Measurements from ENCODE around the gene SERPINB11.
"Not testable (repeated sequence)": the region's sequence is repeated elsewhere in the genome, so short reads cannot be mapped to it uniquely, and the experiment has no call there.

The SERPINB11 gene, protein sequence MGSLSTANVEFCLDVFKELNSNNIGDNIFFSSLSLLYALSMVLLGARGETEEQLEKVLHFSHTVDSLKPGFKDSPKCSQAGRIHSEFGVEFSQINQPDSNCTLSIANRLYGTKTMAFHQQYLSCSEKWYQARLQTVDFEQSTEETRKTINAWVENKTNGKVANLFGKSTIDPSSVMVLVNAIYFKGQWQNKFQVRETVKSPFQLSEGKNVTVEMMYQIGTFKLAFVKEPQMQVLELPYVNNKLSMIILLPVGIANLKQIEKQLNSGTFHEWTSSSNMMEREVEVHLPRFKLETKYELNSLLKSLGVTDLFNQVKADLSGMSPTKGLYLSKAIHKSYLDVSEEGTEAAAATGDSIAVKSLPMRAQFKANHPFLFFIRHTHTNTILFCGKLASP

DNA sequence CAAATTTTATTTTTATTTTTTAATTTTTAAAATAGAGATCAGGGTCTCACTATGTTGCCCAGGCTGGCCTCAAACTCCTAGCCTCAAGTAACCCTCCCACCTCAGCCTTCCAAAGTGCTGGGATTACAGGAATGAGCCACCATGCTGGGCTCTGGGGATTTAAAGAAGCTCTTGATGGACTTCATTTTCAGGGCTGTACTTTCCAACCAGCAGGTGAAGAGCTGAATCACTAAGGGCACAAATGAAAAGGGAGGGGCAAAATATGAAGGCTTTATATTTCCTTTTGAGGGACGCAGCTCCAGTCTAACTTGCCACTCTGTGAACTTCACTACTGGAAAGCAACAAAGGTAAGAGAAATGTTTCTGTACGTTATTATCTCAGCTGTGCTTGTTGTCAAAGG, at the start of gene SERPINB11:
SERPINB11 (plus strand) TSS at position 301 of the 400 bp plus-strand sequence. CDS start 7,234 bp downstream, outside the sequence.
- no peaks in the 10 kb centered on the region for H3K79me2 ChIP-seq (ENCODE audit: control insufficient read depth, insufficient read depth, low read length, unreplicated experiment)
- H3K27me3 ChIP-seq (ENCODE audit: insufficient read depth, low read length) = no peaks in the 10 kb centered on the region
- no peak within 1 kb of the TSS for H3K27ac ChIP-seq (ENCODE audit: low read depth, low read length)
- no peak within 1 kb of the TSS for H3K4me3 ChIP-seq (ENCODE audit: low read depth, low read length)
- H3K4me1 ChIP-seq (ENCODE audit: control insufficient read depth, insufficient read depth, low read length, unreplicated experiment) = peaks cover under 1% of the 10 kb centered on the region
- H3K36me3 ChIP-seq (ENCODE audit: insufficient read depth, low read length) = no peaks in the 10 kb centered on the region
- no peak within 1 kb of the TSS for H2AFZ ChIP-seq (ENCODE audit: low read length, unreplicated experiment)

DNA sequence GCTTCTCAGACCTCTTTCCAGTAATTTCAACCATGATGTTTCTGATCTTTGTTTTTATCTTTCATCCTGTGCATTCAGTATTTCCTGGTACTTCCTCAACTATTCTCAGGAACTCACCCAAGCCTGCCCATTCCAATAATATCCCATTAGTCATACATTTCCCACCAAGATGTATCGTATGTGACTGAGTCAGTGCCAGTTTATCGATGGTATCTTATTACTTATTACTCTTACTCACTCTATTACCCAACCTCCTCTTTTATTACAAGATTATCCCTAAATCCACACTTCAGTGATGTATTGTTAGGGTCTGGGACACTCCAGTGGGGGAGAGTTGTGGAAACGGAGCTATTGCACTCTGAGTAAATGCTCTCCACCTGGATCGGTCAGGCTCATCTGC, 43.8 kb upstream of the SERPINB11 start:
- H3K27ac ChIP-seq (ENCODE audit: low read depth, low read length) = peak overlapping the region; percentile 52; the same call in 1 of the 2 replicates

GRCh38 chr18:63661750-63662149, 41.0 kb upstream of the SERPINB11 start, which contains the start of gene SERPINB3:
SERPINB3 (minus strand) TSS chr18:63661893; CDS start chr18:63661216, 677 bp downstream.
- H3K79me2 ChIP-seq (ENCODE audit: control insufficient read depth, insufficient read depth, low read length, unreplicated experiment); H3K27me3 ChIP-seq (ENCODE audit: insufficient read depth, low read length); H3K36me3 ChIP-seq (ENCODE audit: insufficient read depth, low read length); H3K27ac ChIP-seq (ENCODE audit: low read depth, low read length); H2AFZ ChIP-seq (ENCODE audit: low read length, unreplicated experiment); H3K4me3 ChIP-seq (ENCODE audit: low read depth, low read length); H3K4me1 ChIP-seq (ENCODE audit: control insufficient read depth, insufficient read depth, low read length, unreplicated experiment): not testable (repeated sequence)

More for the DNA sequence above, 43.8 kb upstream of the SERPINB11 start:
- H3K79me2 ChIP-seq (ENCODE audit: control insufficient read depth, insufficient read depth, low read length, unreplicated experiment); H3K27me3 ChIP-seq (ENCODE audit: insufficient read depth, low read length); H2AFZ ChIP-seq (ENCODE audit: low read length, unreplicated experiment); H3K4me1 ChIP-seq (ENCODE audit: control insufficient read depth, insufficient read depth, low read length, unreplicated experiment); H3K4me3 ChIP-seq (ENCODE audit: low read depth, low read length); H3K36me3 ChIP-seq (ENCODE audit: insufficient read depth, low read length): not testable (repeated sequence)

GRCh38 chr18:63664571-63664970, 38.2 kb upstream of the SERPINB11 start:
- H2AFZ ChIP-seq (ENCODE audit: low read length, unreplicated experiment) = no peak overlapping the region
- no peaks in the 10 kb centered on the region for H3K79me2 ChIP-seq (ENCODE audit: control insufficient read depth, insufficient read depth, low read length, unreplicated experiment)
- no peak overlapping the region for H3K27ac ChIP-seq (ENCODE audit: low read depth, low read length)
- no peaks in the 10 kb centered on the region for H3K36me3 ChIP-seq (ENCODE audit: insufficient read depth, low read length)
- no peak overlapping the region for H3K4me3 ChIP-seq (ENCODE audit: low read depth, low read length)
- 0 out of 2 replicates have a peak, but pooled peaks cover 4% of the 10 kb centered on the region for H3K27me3 ChIP-seq (ENCODE audit: insufficient read depth, low read length)
- no peaks in the 10 kb centered on the region for H3K4me1 ChIP-seq (ENCODE audit: control insufficient read depth, insufficient read depth, low read length, unreplicated experiment)

GRCh38 chr18:63676526-63677323, 26.0 kb upstream of the SERPINB11 start:
- peak overlapping the region; percentile 70; the same call in 1 of the 2 replicates for H3K27ac ChIP-seq (ENCODE audit: low read depth, low read length)
- no peak overlapping the region for H2AFZ ChIP-seq (ENCODE audit: low read length, unreplicated experiment)
- no peaks in the 10 kb centered on the region for H3K27me3 ChIP-seq (ENCODE audit: insufficient read depth, low read length)
- no peaks in the 10 kb centered on the region for H3K79me2 ChIP-seq (ENCODE audit: control insufficient read depth, insufficient read depth, low read length, unreplicated experiment)
- H3K36me3 ChIP-seq (ENCODE audit: insufficient read depth, low read length) = no peaks in the 10 kb centered on the region
- peaks cover 12% of the 10 kb centered on the region for H3K4me1 ChIP-seq (ENCODE audit: control insufficient read depth, insufficient read depth, low read length, unreplicated experiment)
- no peak overlapping the region for H3K4me3 ChIP-seq (ENCODE audit: low read depth, low read length)

GRCh38 chr18:63677500-63678225, 25.1 kb upstream of the SERPINB11 start:
- peak overlapping the region; percentile 70 for H3K27ac ChIP-seq (ENCODE audit: low read depth, low read length)
- no peak overlapping the region for H2AFZ ChIP-seq (ENCODE audit: low read length, unreplicated experiment)
- H3K36me3 ChIP-seq (ENCODE audit: insufficient read depth, low read length) = no peaks in the 10 kb centered on the region
- H3K4me3 ChIP-seq (ENCODE audit: low read depth, low read length) = no peak overlapping the region
- peaks cover 18% of the 10 kb centered on the region for H3K4me1 ChIP-seq (ENCODE audit: control insufficient read depth, insufficient read depth, low read length, unreplicated experiment)
- no peaks in the 10 kb centered on the region for H3K27me3 ChIP-seq (ENCODE audit: insufficient read depth, low read length)
- H3K79me2 ChIP-seq (ENCODE audit: control insufficient read depth, insufficient read depth, low read length, unreplicated experiment) = no peaks in the 10 kb centered on the region

DNA sequence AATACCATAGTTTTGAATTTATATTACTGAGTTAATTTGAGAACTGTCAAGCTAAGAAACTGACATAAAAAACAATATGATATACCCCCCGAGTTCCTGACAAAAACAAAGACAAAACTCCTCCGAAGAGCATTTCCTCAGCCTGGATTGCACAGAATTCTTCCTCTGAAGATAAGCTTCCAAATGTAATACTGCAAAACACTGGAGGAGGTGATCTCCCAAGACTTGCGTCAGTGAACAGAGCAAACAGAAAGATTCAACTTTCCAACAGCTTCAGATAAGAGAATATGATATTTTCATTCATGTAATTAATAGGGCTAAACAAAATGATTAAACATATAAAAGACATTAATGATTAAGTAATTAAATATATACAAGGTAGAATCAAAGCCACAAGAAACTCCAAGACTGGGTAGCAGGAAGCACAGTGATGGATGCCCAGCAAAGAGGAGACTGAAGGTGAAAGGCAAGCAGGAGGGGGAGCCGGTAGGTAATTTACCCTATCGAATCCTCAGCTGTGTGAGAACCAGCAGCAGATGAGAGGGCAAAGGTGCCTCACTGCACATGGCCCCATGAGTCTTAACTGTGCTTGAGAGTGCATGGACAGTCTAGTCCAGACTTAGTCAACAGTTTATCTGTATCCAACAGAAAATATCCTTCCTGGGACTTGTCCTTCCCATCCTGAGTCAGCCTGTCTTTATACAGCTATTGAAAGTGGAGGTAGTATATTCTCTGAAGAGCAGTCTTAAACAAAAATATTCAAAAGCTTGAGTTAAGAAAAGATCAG, 22.7 kb upstream of the SERPINB11 start:
- no peaks in the 10 kb centered on the region for H3K27me3 ChIP-seq (ENCODE audit: insufficient read depth, low read length)
- no peaks in the 10 kb centered on the region for H3K36me3 ChIP-seq (ENCODE audit: insufficient read depth, low read length)
- no peak overlapping the region for H3K4me3 ChIP-seq (ENCODE audit: low read depth, low read length)
- no peaks in the 10 kb centered on the region for H3K79me2 ChIP-seq (ENCODE audit: control insufficient read depth, insufficient read depth, low read length, unreplicated experiment)
- H2AFZ ChIP-seq (ENCODE audit: low read length, unreplicated experiment) = no peak overlapping the region
- peaks cover 30% of the 10 kb centered on the region for H3K4me1 ChIP-seq (ENCODE audit: control insufficient read depth, insufficient read depth, low read length, unreplicated experiment)
- H3K27ac ChIP-seq (ENCODE audit: low read depth, low read length) = no peak overlapping the region

DNA sequence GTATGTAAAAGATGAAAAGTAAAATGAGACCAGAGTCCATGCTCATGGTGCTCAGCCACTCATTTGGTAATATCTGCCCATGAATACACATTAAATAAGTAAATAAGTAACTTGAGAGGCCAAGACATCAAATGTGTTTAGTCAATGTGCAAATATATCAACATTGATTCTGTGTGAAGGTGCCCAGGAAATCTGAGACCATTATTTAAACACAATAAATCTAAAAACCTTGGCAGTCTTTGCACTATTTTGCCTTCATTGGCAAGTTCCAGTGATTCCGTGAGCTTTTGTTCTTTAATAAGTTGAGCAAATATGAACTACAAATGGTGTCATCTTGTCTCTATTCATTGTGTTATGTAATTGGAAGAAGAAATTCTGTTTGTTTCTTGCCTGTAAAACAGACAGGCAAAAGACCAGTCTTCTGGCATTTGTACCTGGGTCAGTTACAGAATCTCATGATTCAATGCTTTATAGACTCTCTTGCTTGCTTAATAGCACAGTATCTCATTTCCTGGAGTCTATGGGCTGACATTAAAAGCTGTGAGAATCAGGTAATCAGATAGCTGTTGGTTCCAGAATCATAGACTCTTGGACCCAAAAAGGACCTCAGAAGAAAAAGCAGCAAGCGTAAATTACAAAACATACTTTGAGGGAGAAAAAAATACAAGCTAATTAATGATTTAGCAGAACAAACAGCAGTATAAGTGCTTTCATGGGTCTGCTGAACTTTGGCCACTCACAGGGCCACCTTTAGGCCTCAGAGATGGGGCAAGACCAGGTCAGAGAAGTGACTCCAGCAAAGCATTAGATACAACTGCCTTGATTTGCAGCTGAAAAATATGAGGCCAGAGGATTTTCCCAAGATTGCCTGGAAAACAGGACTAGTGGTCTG, 21.1 kb upstream of the SERPINB11 start:
- Histone ChIP-seq H3K27ac (ENCODE audit: low read depth, low read length) (peak overlapping the region; percentile 93; the same call in 1 of the 2 replicates), H3K27me3 (ENCODE audit: insufficient read depth, low read length) (no peaks in the 10 kb centered on the region), H2AFZ (ENCODE audit: low read length, unreplicated experiment) (no peak overlapping the region), H3K4me1 (ENCODE audit: control insufficient read depth, insufficient read depth, low read length, unreplicated experiment) (peaks cover 30% of the 10 kb centered on the region), H3K79me2 (ENCODE audit: control insufficient read depth, insufficient read depth, low read length, unreplicated experiment) (no peaks in the 10 kb centered on the region), H3K4me3 (ENCODE audit: low read depth, low read length) (no peak overlapping the region), H3K36me3 (ENCODE audit: insufficient read depth, low read length) (no peaks in the 10 kb centered on the region)

DNA sequence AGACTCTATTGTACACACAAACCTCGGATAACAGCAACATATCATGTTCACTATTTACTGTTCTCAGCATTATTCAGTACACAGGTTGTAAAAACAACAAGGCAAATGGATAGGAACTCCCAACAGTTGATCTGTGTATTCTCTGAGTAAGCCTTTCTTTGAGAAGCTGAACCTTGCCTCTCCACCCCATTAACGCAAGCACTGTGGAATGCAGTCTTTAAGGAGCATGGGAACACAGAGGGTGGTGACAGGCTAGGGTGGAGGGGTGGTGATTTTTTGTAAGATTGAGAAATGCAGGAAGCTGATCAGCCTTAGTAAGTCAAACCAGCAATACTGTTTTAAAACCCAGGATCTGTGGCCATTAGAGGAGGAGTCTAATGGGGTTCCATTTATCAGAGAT, 19.6 kb upstream of the SERPINB11 start:
- Histone ChIP-seq H3K79me2 (ENCODE audit: control insufficient read depth, insufficient read depth, low read length, unreplicated experiment) (no peaks in the 10 kb centered on the region), H3K4me1 (ENCODE audit: control insufficient read depth, insufficient read depth, low read length, unreplicated experiment) (peaks cover 20% of the 10 kb centered on the region), H2AFZ (ENCODE audit: low read length, unreplicated experiment) (peak overlapping the region; percentile 43), H3K36me3 (ENCODE audit: insufficient read depth, low read length) (no peaks in the 10 kb centered on the region), H3K27ac (ENCODE audit: low read depth, low read length) (peak overlapping the region; percentile 93), H3K4me3 (ENCODE audit: low read depth, low read length) (no peak overlapping the region), H3K27me3 (ENCODE audit: insufficient read depth, low read length) (no peaks in the 10 kb centered on the region)

Data from ACC112 (cell line).